NT2/D1 (cell line): ENCODE measurements around the gene FAM200A.

Experiments
- SUZ12 ChIP-seq: IDR thresholded peaks from 2 replicates; pipeline ENCODE4 v1.6.1; 2011; ENCODE audit not compliant: insufficient read length, insufficient read depth; ENCODE audit errors: extremely low read depth
- YY1 ChIP-seq: IDR thresholded peaks from 2 replicates; pipeline ENCODE4 v1.6.1; 2011; ENCODE audit not compliant: insufficient read length, insufficient read depth
- ZNF274 ChIP-seq: IDR thresholded peaks from 2 replicates; pipeline ENCODE4 v1.6.1; 2011; ENCODE audit warnings: mild to moderate bottlenecking, low read depth, low read length

- TF ChIP-seq YY1: no peak
- no peak for TF ChIP-seq ZNF274
- no peak for TF ChIP-seq SUZ12
These were observed 37.9 kb downstream of the FAM200A start for GRCh38 chr7:99514050-99514449.
